Measurements from ENCODE around the gene TP53I11. TPM values are rescaled to one million over a fixed set of nuclear protein-coding genes. Genes with fewer than 3 reads are reported as not detected.
A peak's percentile ranks its signal among the peaks of the same experiment; 100 is the strongest.

Gene TP53I11
- total RNA-seq, 1 experiment from 2014 or later = 42.4 TPM

GRCh38 chr11:44950625-44951476 is at the start of gene TP53I11 (continued):
- 0 out of 2 replicates have a peak, but pooled peaks have one; percentile 29 for TF ChIP-seq HMGXB4 (CRISPR knock-in tag; IDR thresholded peaks at IDR 0.05)

GRCh38 chr11:44999068-44999467 is 48.4 kb upstream of the TP53I11 start:
- H3K4me1 Mint-ChIP-seq = peaks cover 3% of the 10 kb centered on the region
- DNase-seq (ENCODE audit: low spot score) = no peak
- no peak for TF ChIP-seq STAT6 (CRISPR knock-in tag; conservative IDR thresholded peaks at IDR 0.05; ENCODE audit: low read depth)
- TF ChIP-seq MYBL2 (CRISPR knock-in tag; IDR thresholded peaks at IDR 0.05) = no peak
- TF ChIP-seq GABPB1 (CRISPR knock-in tag; IDR thresholded peaks at IDR 0.05) = no peak
- no peak for TF ChIP-seq PRRX2 (CRISPR knock-in tag; IDR thresholded peaks at IDR 0.05)
- no peaks in the 10 kb centered on the region for H3K36me3 Mint-ChIP-seq
- no peak for ATAC-seq
- ChIA-PET POLR2A (interaction anchor here (0.6 kb wide), 1 partner anchor 311 kb away, joined by 4 read pairs; no protein-coding TSS in a partner anchor), CTCF (interaction anchor here (0.6 to 3.6 kb wide), 6 partner anchors 53 to 442 kb away, joined by 4 to 27 read pairs (median 4); no protein-coding TSS in a partner anchor)
- H3K27me3 Mint-ChIP-seq (ENCODE audit: low read depth) = no peaks in the 10 kb centered on the region
- H3K4me3 Mint-ChIP-seq = no peak overlapping the region
- H3K27ac Mint-ChIP-seq = no peak overlapping the region
- H3K9me3 Mint-ChIP-seq = no peaks in the 10 kb centered on the region

- CTCF ChIA-PET = interaction anchor here (0.9 to 3.6 kb wide), 7 partner anchors 10 to 112 kb away, joined by 3 to 27 read pairs (median 4); no protein-coding TSS in a partner anchor
- H3K27ac Mint-ChIP-seq = no peak overlapping the region
- peaks cover 11% of the 10 kb centered on the region for H3K4me1 Mint-ChIP-seq
- no peaks in the 10 kb centered on the region for H3K36me3 Mint-ChIP-seq
- TF ChIP-seq NR2C2 (CRISPR knock-in tag; IDR thresholded peaks at IDR 0.05) (no peak), RELA (CRISPR knock-in tag; IDR thresholded peaks at IDR 0.05; ENCODE audit: borderline replicate concordance) (no peak), ZBTB21 (CRISPR knock-in tag; IDR thresholded peaks at IDR 0.05; ENCODE audit: borderline replicate concordance) (no peak), ZNF121 (CRISPR knock-in tag; IDR thresholded peaks at IDR 0.05) (no peak), GRHL2 (CRISPR knock-in tag; IDR thresholded peaks at IDR 0.05; ENCODE audit: insufficient replicate concordance, severe bottlenecking) (no peak), SP1 (CRISPR knock-in tag; conservative IDR thresholded peaks at IDR 0.05) (no peak), NFYB (CRISPR knock-in tag; conservative IDR thresholded peaks at IDR 0.05; ENCODE audit: low read depth) (no peak), SMAD4 (CRISPR knock-in tag; IDR thresholded peaks at IDR 0.05) (no peak)
- H3K27me3 Mint-ChIP-seq (ENCODE audit: low read depth) = no peaks in the 10 kb centered on the region
- H3K9me3 Mint-ChIP-seq = no peaks in the 10 kb centered on the region
- ATAC-seq (no peak), DNase-seq (ENCODE audit: low spot score) (no peak)
- H3K4me3 Mint-ChIP-seq = no peak overlapping the region
- POLR2A ChIA-PET = no interaction called here
Observed at GRCh38 chr11:44998051-44998450, 47.4 kb upstream of the TP53I11 start.

- POLR2A ChIA-PET = no interaction called here
- Mint-ChIP-seq H3K4me3 (no peak overlapping the region), H3K4me1 (peaks cover 15% of the 10 kb centered on the region), H3K36me3 (no peaks in the 10 kb centered on the region), H3K27ac (no peak overlapping the region), H3K27me3 (ENCODE audit: low read depth) (no peaks in the 10 kb centered on the region), H3K9me3 (no peaks in the 10 kb centered on the region)
- TF ChIP-seq GABPB1 (CRISPR knock-in tag; IDR thresholded peaks at IDR 0.05) = no peak
- no peak for TF ChIP-seq NR3C1 (CRISPR knock-in tag; conservative IDR thresholded peaks at IDR 0.05; ENCODE audit: low read depth)
- TF ChIP-seq ZNF317 (CRISPR knock-in tag; IDR thresholded peaks at IDR 0.05; ENCODE audit: borderline replicate concordance, low read depth) = no peak
- TF ChIP-seq ZNF671 (CRISPR knock-in tag; IDR thresholded peaks at IDR 0.05) = no peak
- no peak for TF ChIP-seq NR1H2 (CRISPR knock-in tag; IDR thresholded peaks at IDR 0.05)
- TF ChIP-seq CDX4 (CRISPR knock-in tag; IDR thresholded peaks at IDR 0.05; ENCODE audit: borderline replicate concordance) = no peak
- DNase-seq (ENCODE audit: low spot score) (no peak), ATAC-seq (no peak)
- CTCF ChIA-PET = interaction anchor here (0.9 to 3.6 kb wide), 6 partner anchors 11 to 113 kb away, joined by 3 to 27 read pairs (median 4); no protein-coding TSS in a partner anchor
Observed at GRCh38 chr11:44997566-44997965, 46.9 kb upstream of the TP53I11 start.
